Measurements from ENCODE around the gene SLX4IP. TPM values are rescaled to one million over a fixed set of nuclear protein-coding genes. Genes with fewer than 3 reads are reported as not detected.

SLX4IP gene
- polyA plus RNA-seq, 2 of the 4 experiments (the other 2 are of a cell fraction): 3.4 to 7.5 TPM

DNA sequence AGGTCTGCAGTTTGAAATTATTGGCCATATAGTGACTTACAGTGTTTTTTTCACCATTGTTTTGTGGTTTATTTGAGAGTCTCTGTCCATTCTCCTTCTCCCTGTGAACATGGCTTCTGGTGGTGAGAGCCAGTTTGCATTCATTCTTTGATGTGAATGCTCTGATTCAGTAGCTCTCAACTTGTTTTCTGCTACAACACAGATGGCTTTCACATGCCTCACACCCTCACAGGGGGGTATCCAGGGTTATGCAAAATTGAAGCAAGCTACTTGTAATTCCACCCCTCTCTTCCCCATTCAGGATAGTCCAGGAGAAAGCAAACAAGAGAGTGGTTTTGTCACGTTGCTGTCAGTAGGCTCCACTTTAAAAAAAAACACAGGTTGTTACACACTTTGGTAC, 55.6 kb downstream of the SLX4IP start:
- TF ChIP-seq GATA3 (IDR thresholded peaks at IDR 0.05; ENCODE audit: borderline replicate concordance) (no peak), FOXS1 (CRISPR knock-in tag; IDR thresholded peaks at IDR 0.05) (no peak), EP300 (IDR thresholded peaks at IDR 0.05) (no peak), FOSL2 (IDR thresholded peaks at IDR 0.05) (no peak), FOSL2 (CRISPR knock-in tag; IDR thresholded peaks at IDR 0.05) (no peak), SMC3 (IDR thresholded peaks at IDR 0.05) (no peak), RFX5 (IDR thresholded peaks at IDR 0.05) (no peak), ESRRA (IDR thresholded peaks at IDR 0.05; ENCODE audit: borderline replicate concordance, low read length) (no peak), HEYL (CRISPR knock-in tag; IDR thresholded peaks at IDR 0.05) (no peak), BHLHE40 (IDR thresholded peaks at IDR 0.05; ENCODE audit: low read depth, low read length) (no peak), RNF2 (IDR thresholded peaks at IDR 0.05; ENCODE audit: borderline replicate concordance, low read depth) (no peak), EHF (CRISPR knock-in tag; IDR thresholded peaks at IDR 0.05) (no peak), NPAS2 (CRISPR knock-in tag; IDR thresholded peaks at IDR 0.05; ENCODE audit: borderline replicate concordance) (no peak), HOXB5 (CRISPR knock-in tag; IDR thresholded peaks at IDR 0.05) (no peak), HOXA7 (CRISPR knock-in tag; IDR thresholded peaks at IDR 0.05) (no peak), MYC (IDR thresholded peaks at IDR 0.05; ENCODE audit: borderline replicate concordance, low read length) (no peak), MAZ (IDR thresholded peaks at IDR 0.05; ENCODE audit: borderline replicate concordance, low read depth, low read length) (no peak), ZFP36 (IDR thresholded peaks at IDR 0.05; ENCODE audit: borderline replicate concordance, partially characterized antibody) (no peak)
- TF ChIP-seq, protein P1, sequence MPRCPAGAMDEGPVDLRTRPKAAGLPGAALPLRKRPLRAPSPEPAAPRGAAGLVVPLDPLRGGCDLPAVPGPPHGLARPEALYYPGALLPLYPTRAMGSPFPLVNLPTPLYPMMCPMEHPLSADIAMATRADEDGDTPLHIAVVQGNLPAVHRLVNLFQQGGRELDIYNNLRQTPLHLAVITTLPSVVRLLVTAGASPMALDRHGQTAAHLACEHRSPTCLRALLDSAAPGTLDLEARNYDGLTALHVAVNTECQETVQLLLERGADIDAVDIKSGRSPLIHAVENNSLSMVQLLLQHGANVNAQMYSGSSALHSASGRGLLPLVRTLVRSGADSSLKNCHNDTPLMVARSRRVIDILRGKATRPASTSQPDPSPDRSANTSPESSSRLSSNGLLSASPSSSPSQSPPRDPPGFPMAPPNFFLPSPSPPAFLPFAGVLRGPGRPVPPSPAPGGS (IDR thresholded peaks at IDR 0.05): no peak
- TF ChIP-seq, protein P2, sequence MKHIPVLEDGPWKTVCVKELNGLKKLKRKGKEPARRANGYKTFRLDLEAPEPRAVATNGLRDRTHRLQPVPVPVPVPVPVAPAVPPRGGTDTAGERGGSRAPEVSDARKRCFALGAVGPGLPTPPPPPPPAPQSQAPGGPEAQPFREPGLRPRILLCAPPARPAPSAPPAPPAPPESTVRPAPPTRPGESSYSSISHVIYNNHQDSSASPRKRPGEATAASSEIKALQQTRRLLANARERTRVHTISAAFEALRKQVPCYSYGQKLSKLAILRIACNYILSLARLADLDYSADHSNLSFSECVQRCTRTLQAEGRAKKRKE (CRISPR knock-in tag; IDR thresholded peaks at IDR 0.05; ENCODE audit: low read depth): no peak
- TF ChIP-seq, protein P3, sequence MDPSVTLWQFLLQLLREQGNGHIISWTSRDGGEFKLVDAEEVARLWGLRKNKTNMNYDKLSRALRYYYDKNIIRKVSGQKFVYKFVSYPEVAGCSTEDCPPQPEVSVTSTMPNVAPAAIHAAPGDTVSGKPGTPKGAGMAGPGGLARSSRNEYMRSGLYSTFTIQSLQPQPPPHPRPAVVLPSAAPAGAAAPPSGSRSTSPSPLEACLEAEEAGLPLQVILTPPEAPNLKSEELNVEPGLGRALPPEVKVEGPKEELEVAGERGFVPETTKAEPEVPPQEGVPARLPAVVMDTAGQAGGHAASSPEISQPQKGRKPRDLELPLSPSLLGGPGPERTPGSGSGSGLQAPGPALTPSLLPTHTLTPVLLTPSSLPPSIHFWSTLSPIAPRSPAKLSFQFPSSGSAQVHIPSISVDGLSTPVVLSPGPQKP (IDR thresholded peaks at IDR 0.05; ENCODE audit: low read depth, low read length): no peak
- DNase-seq (ENCODE audit: low read depth in 1 of 2, low spot score in 1 of 2): no peak
- Histone ChIP-seq H3K27ac (0 out of 6 replicates have a peak overlapping the region, but pooled peaks of 1 of the 2 experiments have one; percentile 5), H3K9me3 (no peaks in the 10 kb centered on the region), H3K4me1 (peaks cover 36% of the 10 kb centered on the region), H3K4me3 (no peak overlapping the region), H3K4me2 (0 out of 3 replicates have a peak overlapping the region, but pooled peaks have one; percentile 2)
- FAIRE-seq: no peak
- ChIA-PET POLR2A (no interaction called here), CTCF (interaction anchor here (0.6 kb wide), 1 partner anchor 845 kb away, joined by 3 read pairs; no protein-coding TSS in a partner anchor)
- WGBS (ENCODE audit: missing lambda C conversion rate): 17% methylated on average over 1 of the region's 1 CpG
- no peak; a peak in 1 of 6 replicates for ATAC-seq

DNA sequence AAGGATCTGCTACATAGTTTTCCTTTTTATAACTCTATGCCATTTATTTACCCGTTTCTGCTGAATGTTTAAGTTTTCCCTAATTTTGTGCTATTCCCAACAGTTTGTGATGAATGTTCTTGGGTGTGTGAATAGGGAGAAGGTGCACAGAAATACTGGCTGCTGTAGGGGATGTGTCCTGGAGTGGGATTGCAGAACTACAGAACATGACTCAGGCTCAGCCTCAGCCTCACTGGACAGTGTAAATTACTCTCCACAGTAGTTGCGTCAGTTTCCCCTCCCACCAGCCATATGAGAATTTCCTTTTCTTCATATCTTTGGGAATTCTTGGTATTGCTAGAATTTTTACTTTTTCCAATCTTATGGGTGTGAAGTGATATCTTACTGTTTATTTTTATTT, 57.0 kb downstream of the SLX4IP start:
- ATAC-seq (peak; percentile 49 to 54; a peak in 2 of 6 replicates), FAIRE-seq (no peak), DNase-seq (ENCODE audit: low read depth in 1 of 2, low spot score in 1 of 2) (no peak)
- POLR2A ChIA-PET: no interaction called here
- no peak overlapping the region for H3K4me2 ChIP-seq
- H3K9me3 ChIP-seq: no peaks in the 10 kb centered on the region
- no peak overlapping the region for H3K27ac ChIP-seq
- H3K4me1 ChIP-seq: peaks cover 38% of the 10 kb centered on the region
- no peak overlapping the region for H3K4me3 ChIP-seq
- CTCF ChIA-PET: interaction anchor here (0.6 kb wide), 1 partner anchor 34 kb away, joined by 3 read pairs; no protein-coding TSS in a partner anchor
- TF ChIP-seq CBX2 (IDR thresholded peaks at IDR 0.05; ENCODE audit: borderline replicate concordance, low read depth) (no peak), RARB (CRISPR knock-in tag; IDR thresholded peaks at IDR 0.05) (no peak), KDM5A (IDR thresholded peaks at IDR 0.05) (no peak), MAFK (IDR thresholded peaks at IDR 0.05; ENCODE audit: partially characterized antibody) (no peak), ZSCAN20 (CRISPR knock-in tag; IDR thresholded peaks at IDR 0.05) (no peak), POLR2A (IDR thresholded peaks at IDR 0.05; ENCODE audit: low read length) (no peak), CEBPB (IDR thresholded peaks at IDR 0.05) (no peak), FOSB (CRISPR knock-in tag; IDR thresholded peaks at IDR 0.05) (no peak), SREBF2 (IDR thresholded peaks at IDR 0.05) (no peak), GATA3 (IDR thresholded peaks at IDR 0.05; ENCODE audit: borderline replicate concordance) (no peak), POLR2AphosphoS2 (conservative IDR thresholded peaks at IDR 0.05; ENCODE audit: low read length) (no peak), NR3C1 (IDR thresholded peaks at IDR 0.05) (no peak)
- TF ChIP-seq, protein P4, sequence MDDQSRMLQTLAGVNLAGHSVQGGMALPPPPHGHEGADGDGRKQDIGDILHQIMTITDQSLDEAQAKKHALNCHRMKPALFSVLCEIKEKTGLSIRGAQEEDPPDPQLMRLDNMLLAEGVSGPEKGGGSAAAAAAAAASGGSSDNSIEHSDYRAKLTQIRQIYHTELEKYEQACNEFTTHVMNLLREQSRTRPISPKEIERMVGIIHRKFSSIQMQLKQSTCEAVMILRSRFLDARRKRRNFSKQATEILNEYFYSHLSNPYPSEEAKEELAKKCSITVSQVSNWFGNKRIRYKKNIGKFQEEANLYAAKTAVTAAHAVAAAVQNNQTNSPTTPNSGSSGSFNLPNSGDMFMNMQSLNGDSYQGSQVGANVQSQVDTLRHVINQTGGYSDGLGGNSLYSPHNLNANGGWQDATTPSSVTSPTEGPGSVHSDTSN (IDR thresholded peaks at IDR 0.05): no peak
- WGBS (ENCODE audit: missing lambda C conversion rate): 83% methylated on average over 2 of the region's 2 CpGs
